ENCODE data around the gene SIMC1. TPM values are rescaled to one million over a fixed set of nuclear protein-coding genes. Genes with fewer than 3 reads are reported as not detected.
"Not testable (repeated sequence)": the region's sequence is repeated elsewhere in the genome, so short reads cannot be mapped to it uniquely, and the experiment has no call there.

The SIMC1 gene
- total RNA-seq, 1 experiment from 2014 or later: 7.5 TPM

DNA sequence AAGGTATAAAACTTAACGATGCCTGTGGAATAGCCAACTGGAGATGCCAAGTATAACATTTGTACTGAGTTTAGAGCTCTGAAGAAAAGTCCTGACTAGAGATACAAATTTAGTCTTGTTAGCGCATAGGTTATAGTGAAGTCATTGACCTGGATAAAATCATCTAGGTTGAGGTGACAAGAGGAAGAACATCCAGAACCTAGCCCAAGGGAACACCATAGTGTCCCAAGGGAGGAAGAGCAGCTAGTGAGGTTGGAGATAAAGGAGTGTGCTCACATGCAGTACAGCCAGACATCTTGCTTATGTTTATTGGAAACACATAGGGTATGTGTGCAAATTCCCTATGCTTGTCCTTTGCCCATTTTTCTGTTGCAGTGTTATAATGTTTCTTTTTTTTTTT, 6.1 kb downstream of the SIMC1 start:
- H2AFZ ChIP-seq (ENCODE audit: low read length); CTCF ChIA-PET; H3K27ac ChIP-seq (ENCODE audit: low read length); H3K4me1 ChIP-seq (ENCODE audit: insufficient read depth, low read length); H3K27me3 ChIP-seq (ENCODE audit: low read length); POLR2A ChIA-PET (ENCODE audit: unreplicated experiment); H3K9me3 ChIP-seq (ENCODE audit: low read length); H3K36me3 ChIP-seq (ENCODE audit: low read depth, low read length); H4K20me1 ChIP-seq (ENCODE audit: low read length); H3K4me3 ChIP-seq (ENCODE audit: low read length); H3K79me2 ChIP-seq (ENCODE audit: low read length); H3K4me2 ChIP-seq (ENCODE audit: low read length); DNase-seq; ATAC-seq; H3K9me2 ChIP-seq (replicated peaks; ENCODE audit: low read length); BruUV-seq (replicated peaks); intact Hi-C loops (cut with micrococcal nuclease); H3F3A ChIP-seq (ENCODE audit: low read length, unreplicated experiment); H3K9ac ChIP-seq (ENCODE audit: low read length): not testable (repeated sequence)

DNA sequence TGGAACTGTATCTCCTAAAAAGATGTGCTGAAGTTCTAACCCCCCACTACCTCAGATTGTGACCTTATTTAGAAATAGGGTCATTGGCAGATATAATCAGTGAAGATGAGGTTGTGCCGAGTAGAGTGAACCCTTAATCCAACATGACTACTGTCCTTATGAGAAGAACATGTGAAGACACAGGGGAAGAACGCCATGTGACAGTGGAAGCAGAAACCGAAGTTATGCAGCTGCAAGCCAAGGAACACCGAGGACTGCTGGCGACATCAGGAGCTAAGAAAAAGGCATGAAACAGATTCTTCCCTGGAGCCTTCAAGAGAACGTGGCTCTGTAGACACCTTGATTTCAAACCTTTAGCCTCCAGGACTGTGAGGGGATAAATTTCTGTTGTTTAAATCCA, 6.8 kb downstream of the SIMC1 start:
- POLR2A ChIA-PET (ENCODE audit: unreplicated experiment); ATAC-seq; DNase-seq; H3K27me3 ChIP-seq (ENCODE audit: low read length); H3K79me2 ChIP-seq (ENCODE audit: low read length); H3K4me1 ChIP-seq (ENCODE audit: insufficient read depth, low read length); H3K9me2 ChIP-seq (replicated peaks; ENCODE audit: low read length); H3K36me3 ChIP-seq (ENCODE audit: low read depth, low read length); H3F3A ChIP-seq (ENCODE audit: low read length, unreplicated experiment); BruUV-seq (replicated peaks); H4K20me1 ChIP-seq (ENCODE audit: low read length); H3K4me2 ChIP-seq (ENCODE audit: low read length); H3K4me3 ChIP-seq (ENCODE audit: low read length); H3K27ac ChIP-seq (ENCODE audit: low read length); CTCF ChIA-PET; H3K9me3 ChIP-seq (ENCODE audit: low read length); intact Hi-C loops (cut with micrococcal nuclease); H3K9ac ChIP-seq (ENCODE audit: low read length); H2AFZ ChIP-seq (ENCODE audit: low read length): not testable (repeated sequence)

DNA sequence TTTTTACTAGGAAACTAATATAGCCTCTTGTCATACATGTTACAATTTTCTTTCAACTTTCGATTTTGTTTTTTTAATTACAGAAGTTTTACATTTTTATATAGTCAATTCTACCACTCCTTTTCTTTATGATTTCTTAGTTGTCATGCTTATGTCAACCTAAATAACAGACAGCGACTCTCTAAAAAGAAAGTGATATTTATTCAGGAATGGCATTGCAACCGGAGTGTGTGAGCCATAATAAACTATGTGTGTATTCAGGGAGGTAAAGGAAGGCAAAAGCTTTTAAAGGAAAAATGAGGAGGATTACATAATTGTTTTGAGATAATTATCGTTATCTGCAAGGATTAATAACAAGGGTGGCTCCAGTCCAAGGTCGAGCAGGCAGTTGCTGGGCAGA, 7.3 kb downstream of the SIMC1 start:
- H2AFZ ChIP-seq (ENCODE audit: low read length); H3K9me3 ChIP-seq (ENCODE audit: low read length); POLR2A ChIA-PET (ENCODE audit: unreplicated experiment); DNase-seq; H3K4me2 ChIP-seq (ENCODE audit: low read length); H3K27me3 ChIP-seq (ENCODE audit: low read length); H3F3A ChIP-seq (ENCODE audit: low read length, unreplicated experiment); H3K36me3 ChIP-seq (ENCODE audit: low read depth, low read length); H3K4me1 ChIP-seq (ENCODE audit: insufficient read depth, low read length); H3K4me3 ChIP-seq (ENCODE audit: low read length); H3K9me2 ChIP-seq (replicated peaks; ENCODE audit: low read length); H3K79me2 ChIP-seq (ENCODE audit: low read length); intact Hi-C loops (cut with micrococcal nuclease); H4K20me1 ChIP-seq (ENCODE audit: low read length); CTCF ChIA-PET; H3K9ac ChIP-seq (ENCODE audit: low read length); H3K27ac ChIP-seq (ENCODE audit: low read length); ATAC-seq; BruUV-seq (replicated peaks): not testable (repeated sequence)

DNA sequence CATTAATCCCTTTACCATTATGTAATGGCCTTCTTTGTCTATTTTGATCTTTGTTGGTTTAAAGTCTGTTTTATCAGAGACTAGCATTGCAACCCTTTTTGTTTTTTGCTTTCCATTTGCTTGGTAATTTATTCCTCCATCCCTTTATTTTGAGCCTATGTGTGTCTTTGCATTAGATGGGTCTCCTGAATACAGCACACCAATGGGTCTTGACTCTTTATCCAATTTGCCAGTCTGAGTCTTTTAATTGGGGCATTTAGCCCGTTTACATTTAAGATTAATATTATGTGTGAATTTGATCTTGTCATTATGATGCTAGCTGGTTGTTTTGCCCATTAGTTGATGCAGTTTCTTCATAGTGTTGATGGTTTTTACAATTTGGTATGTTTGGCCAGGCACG, 12.5 kb downstream of the SIMC1 start:
- intact Hi-C loops (cut with micrococcal nuclease); CTCF ChIA-PET; BruUV-seq (replicated peaks): not testable (repeated sequence)

DNA sequence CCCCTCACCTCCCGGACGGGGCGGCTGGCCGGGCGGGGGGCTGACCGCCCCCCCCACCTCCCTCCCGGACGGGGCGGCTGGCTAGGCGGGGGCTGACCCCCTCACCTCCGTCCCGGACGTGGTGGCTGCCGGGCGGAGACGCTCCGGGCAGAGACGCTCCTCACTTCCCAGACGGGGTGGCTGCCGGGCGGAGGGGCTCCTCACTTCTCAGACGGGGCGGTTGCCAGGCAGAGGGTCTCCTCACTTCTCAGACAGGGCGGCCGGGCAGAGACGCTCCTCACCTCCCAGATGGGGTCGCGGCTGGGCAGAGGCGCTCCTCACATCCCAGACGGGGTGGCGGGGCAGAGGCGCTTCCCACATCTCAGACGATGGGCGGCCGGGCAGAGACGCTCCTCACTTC, 13.9 kb downstream of the SIMC1 start:
- H3K79me2 ChIP-seq (ENCODE audit: low read length); DNase-seq; H2AFZ ChIP-seq (ENCODE audit: low read length); H3K4me3 ChIP-seq (ENCODE audit: low read length); H3K27ac ChIP-seq (ENCODE audit: low read length); H3K4me2 ChIP-seq (ENCODE audit: low read length); POLR2A ChIA-PET (ENCODE audit: unreplicated experiment); H4K20me1 ChIP-seq (ENCODE audit: low read length); H3F3A ChIP-seq (ENCODE audit: low read length, unreplicated experiment); H3K9ac ChIP-seq (ENCODE audit: low read length); intact Hi-C loops (cut with micrococcal nuclease); CTCF ChIA-PET; H3K9me3 ChIP-seq (ENCODE audit: low read length); H3K36me3 ChIP-seq (ENCODE audit: low read depth, low read length); H3K4me1 ChIP-seq (ENCODE audit: insufficient read depth, low read length); ATAC-seq; BruUV-seq (replicated peaks); H3K27me3 ChIP-seq (ENCODE audit: low read length); H3K9me2 ChIP-seq (replicated peaks; ENCODE audit: low read length): not testable (repeated sequence)

More for the DNA sequence above, 12.5 kb downstream of the SIMC1 start:
- H3K79me2 ChIP-seq (ENCODE audit: low read length); H3F3A ChIP-seq (ENCODE audit: low read length, unreplicated experiment); DNase-seq; H3K9me2 ChIP-seq (replicated peaks; ENCODE audit: low read length); H3K9me3 ChIP-seq (ENCODE audit: low read length); ATAC-seq; POLR2A ChIA-PET (ENCODE audit: unreplicated experiment); H2AFZ ChIP-seq (ENCODE audit: low read length); H3K4me2 ChIP-seq (ENCODE audit: low read length); H3K36me3 ChIP-seq (ENCODE audit: low read depth, low read length); H3K4me3 ChIP-seq (ENCODE audit: low read length); H3K9ac ChIP-seq (ENCODE audit: low read length); H3K27ac ChIP-seq (ENCODE audit: low read length); H3K4me1 ChIP-seq (ENCODE audit: insufficient read depth, low read length); H3K27me3 ChIP-seq (ENCODE audit: low read length); H4K20me1 ChIP-seq (ENCODE audit: low read length): not testable (repeated sequence)

DNA sequence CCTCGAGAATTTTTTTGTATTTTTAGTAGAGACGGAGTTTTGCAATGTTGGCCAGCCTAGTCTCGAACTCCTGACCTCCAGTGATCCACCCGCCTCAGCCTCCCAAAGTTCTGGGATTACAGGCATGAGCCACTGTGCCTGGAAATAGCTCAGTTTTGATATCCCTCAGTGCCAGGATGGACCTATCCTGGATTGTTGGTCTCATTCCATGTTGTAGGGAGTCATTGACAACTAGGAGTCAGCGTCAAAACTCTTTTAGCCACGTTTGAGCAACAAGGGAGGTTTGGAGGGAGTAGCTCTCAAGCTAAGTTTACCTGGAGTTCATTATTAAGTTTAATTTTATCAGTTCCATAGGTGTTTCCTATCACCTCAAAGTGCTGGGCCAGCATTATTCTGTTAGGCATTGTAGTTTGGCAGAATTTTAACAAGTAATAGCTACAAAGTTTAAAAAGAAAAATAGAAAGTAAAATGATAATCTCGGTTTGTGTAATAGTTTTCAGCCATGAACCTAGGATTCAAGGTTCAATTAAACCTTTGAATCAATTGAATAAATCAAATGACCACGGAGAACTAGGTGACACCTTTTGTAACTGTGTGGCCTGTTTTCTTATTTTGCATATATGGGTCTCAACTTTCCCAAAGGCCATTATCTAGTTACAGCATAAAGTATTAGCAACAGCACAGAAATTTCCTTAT, 15.3 kb downstream of the SIMC1 start:
- H3F3A ChIP-seq (ENCODE audit: low read length, unreplicated experiment); H3K4me3 ChIP-seq (ENCODE audit: low read length); CTCF ChIA-PET; POLR2A ChIA-PET (ENCODE audit: unreplicated experiment); H2AFZ ChIP-seq (ENCODE audit: low read length); H3K36me3 ChIP-seq (ENCODE audit: low read depth, low read length); intact Hi-C loops (cut with micrococcal nuclease); H3K4me1 ChIP-seq (ENCODE audit: insufficient read depth, low read length); BruUV-seq (replicated peaks); H3K27me3 ChIP-seq (ENCODE audit: low read length); H3K27ac ChIP-seq (ENCODE audit: low read length); H3K4me2 ChIP-seq (ENCODE audit: low read length); H3K9me2 ChIP-seq (replicated peaks; ENCODE audit: low read length); ATAC-seq; H3K9ac ChIP-seq (ENCODE audit: low read length); H3K79me2 ChIP-seq (ENCODE audit: low read length); H3K9me3 ChIP-seq (ENCODE audit: low read length); DNase-seq; H4K20me1 ChIP-seq (ENCODE audit: low read length): not testable (repeated sequence)

DNA sequence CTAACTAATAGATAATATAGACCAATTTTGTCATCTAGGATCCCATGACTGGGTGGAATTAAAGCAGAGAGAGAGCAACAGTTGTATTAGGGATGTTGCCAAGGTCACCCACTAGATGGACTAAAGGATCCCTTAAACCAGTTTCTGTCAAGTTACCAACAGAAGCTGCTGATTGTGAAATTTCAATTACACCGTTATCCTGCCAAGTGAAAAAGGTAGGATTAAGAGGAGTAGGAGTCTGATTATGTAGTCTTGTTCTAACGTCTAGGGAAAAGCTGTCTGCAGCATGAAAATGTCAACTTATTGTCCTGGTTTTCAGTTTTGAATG, 15.8 kb downstream of the SIMC1 start:
- H2AFZ ChIP-seq (ENCODE audit: low read length); BruUV-seq (replicated peaks); intact Hi-C loops (cut with micrococcal nuclease); DNase-seq; H3K9me2 ChIP-seq (replicated peaks; ENCODE audit: low read length); POLR2A ChIA-PET (ENCODE audit: unreplicated experiment); ATAC-seq; H3K4me2 ChIP-seq (ENCODE audit: low read length); H3K27me3 ChIP-seq (ENCODE audit: low read length); H3K4me1 ChIP-seq (ENCODE audit: insufficient read depth, low read length); H4K20me1 ChIP-seq (ENCODE audit: low read length); H3K79me2 ChIP-seq (ENCODE audit: low read length); H3K36me3 ChIP-seq (ENCODE audit: low read depth, low read length); H3K9me3 ChIP-seq (ENCODE audit: low read length); H3K9ac ChIP-seq (ENCODE audit: low read length); H3K4me3 ChIP-seq (ENCODE audit: low read length); H3K27ac ChIP-seq (ENCODE audit: low read length); H3F3A ChIP-seq (ENCODE audit: low read length, unreplicated experiment); CTCF ChIA-PET: not testable (repeated sequence)

Data from PC-3 (cell line).